Coronary artery (tissue), 2 donors: Measurements from ENCODE around the gene LAMB4.
A peak's percentile ranks its signal among the peaks of the same experiment; 100 is the strongest.

ENCODE experiments used
- DNase-seq: peaks from one replicate; pipeline ENCODE4 v3.0.0-alpha.2; 2017; ENCODE audit warnings: low spot score
- H3K27ac ChIP-seq, 2 donors: fragments of 200-600 bp; sonication (generic); one replicate each; pipeline ENCODE4 v1.5.1; 2016 to 2019
- H3K4me3 ChIP-seq: fragments of 200-600 bp; sonication (generic); 2 replicates; pipeline ENCODE4 v1.5.1; 2016; ENCODE audit warnings: mild to moderate bottlenecking, moderate library complexity
- TF ChIP-seq, protein P1 (sequence below): fragments of 200-600 bp; sonication (generic); IDR thresholded peaks from one replicate; pipeline ENCODE4 v1.5.1; 2019; ENCODE audit warnings: antibody characterized with exemption

The LAMB4 gene

DNA sequence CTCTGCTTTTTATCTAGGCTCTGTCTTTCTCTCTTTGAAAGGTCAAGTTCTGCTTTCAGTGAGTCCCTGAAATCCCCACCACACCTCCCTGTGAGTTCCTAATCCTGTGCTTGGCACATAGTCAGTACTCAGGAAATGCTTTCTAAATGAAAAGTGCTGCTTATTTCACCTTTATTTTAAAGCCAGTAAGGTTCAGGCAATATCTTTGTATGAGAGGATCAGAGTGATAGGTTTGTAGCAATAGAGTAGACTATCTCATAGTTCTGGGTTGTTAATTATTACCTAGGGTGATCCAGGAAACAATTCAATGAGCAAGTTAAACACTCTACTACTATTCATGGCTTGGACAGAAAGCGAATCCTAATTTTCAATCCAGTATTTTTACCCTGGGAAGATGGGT, 119.8 kb downstream of the LAMB4 start:
- no peak overlapping the region for H3K27ac ChIP-seq
- TF ChIP-seq, protein P1, sequence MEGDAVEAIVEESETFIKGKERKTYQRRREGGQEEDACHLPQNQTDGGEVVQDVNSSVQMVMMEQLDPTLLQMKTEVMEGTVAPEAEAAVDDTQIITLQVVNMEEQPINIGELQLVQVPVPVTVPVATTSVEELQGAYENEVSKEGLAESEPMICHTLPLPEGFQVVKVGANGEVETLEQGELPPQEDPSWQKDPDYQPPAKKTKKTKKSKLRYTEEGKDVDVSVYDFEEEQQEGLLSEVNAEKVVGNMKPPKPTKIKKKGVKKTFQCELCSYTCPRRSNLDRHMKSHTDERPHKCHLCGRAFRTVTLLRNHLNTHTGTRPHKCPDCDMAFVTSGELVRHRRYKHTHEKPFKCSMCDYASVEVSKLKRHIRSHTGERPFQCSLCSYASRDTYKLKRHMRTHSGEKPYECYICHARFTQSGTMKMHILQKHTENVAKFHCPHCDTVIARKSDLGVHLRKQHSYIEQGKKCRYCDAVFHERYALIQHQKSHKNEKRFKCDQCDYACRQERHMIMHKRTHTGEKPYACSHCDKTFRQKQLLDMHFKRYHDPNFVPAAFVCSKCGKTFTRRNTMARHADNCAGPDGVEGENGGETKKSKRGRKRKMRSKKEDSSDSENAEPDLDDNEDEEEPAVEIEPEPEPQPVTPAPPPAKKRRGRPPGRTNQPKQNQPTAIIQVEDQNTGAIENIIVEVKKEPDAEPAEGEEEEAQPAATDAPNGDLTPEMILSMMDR = no peak
- DNase-seq = no peak
- no peak overlapping the region for H3K4me3 ChIP-seq

DNA sequence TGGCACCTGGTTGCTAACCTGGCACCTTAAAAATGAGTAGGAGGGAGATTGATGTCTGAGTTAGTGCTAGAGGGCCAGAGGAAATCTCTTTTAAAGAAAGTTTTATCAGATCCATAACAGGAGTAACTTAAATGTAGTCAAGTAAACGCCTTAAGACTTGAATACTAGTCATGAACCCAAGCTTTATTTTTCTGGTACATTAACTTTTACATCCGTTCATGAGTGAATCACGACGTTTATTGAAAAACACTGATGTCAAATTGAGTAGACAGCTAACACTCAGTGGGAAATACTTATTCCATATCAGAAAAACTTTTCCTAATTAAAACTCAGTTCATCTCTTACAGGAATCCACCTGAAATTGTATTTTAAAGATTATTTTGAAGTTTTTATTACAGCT, 120.3 kb downstream of the LAMB4 start:
- no peak overlapping the region for H3K4me3 ChIP-seq
- no peak for DNase-seq
- TF ChIP-seq, protein P1 = no peak
- no peak overlapping the region for H3K27ac ChIP-seq

DNA sequence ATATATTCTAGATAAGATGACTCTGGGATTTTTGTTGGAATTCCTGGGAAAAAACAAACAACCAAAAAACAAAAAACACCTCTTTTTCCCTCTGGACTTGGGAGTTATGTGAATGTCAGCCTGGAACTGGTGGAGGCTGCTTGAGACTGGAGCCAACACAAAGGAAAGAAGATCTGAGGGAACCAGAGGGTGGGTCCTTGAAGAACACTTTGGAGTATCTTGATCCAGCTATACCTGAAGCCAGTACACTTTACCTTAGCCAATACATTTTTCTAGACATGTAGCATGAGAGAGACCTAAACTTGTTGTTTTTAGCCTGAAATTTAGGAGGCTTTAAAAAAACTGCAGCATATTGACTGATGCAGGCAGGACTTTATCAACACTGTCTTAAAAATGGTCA, 121.3 kb downstream of the LAMB4 start:
- TF ChIP-seq, protein P1 = no peak
- Histone ChIP-seq H3K27ac (no peak overlapping the region), H3K4me3 (no peak overlapping the region)
- DNase-seq = no peak

- no peak for DNase-seq
- TF ChIP-seq, protein P1 = no peak
- H3K4me3 ChIP-seq = no peak overlapping the region
- H3K27ac ChIP-seq = no peak overlapping the region
Observed at GRCh38 chr7:108008240-108008639, 121.9 kb downstream of the LAMB4 start.

DNA sequence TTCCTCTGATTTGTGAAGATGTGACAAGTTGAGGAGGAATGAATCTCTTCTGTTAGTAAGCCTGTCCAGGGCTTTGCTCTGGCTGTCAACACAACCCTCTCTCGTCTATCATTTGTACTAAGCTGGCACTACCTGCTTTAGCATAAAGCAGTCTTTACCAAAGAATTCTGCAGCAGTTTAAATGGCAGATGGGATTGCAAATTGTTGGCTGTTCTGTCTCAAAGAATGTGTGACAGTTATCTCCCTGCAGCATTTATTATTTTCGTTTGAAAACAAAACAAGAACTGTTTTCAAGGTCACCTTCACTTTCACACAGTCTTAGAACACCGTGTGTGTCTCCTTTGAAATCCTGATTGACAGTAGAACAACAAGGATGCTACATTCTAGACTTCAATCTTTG, 122.4 kb downstream of the LAMB4 start:
- no peak overlapping the region for H3K27ac ChIP-seq
- H3K4me3 ChIP-seq = no peak overlapping the region
- DNase-seq = no peak
- TF ChIP-seq, protein P1 = no peak

DNA sequence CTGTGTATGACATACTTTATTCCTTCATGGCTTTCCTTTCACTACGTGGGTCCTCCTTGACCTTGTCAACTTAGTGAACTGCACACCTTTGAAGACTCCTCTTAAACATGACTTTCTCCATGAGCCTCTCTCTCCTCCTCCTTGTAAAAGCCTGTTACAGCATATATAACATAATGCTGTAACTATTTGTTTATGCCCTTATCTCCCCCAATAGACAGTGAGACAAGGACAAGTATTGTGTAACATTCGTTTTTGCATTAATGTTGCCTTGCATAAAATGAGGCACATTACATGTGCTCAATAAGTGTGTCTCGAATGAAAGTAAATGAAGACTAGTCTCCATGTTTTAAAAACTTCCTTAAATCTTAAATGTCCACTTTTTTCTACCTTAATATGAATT, 122.9 kb downstream of the LAMB4 start:
- no peak overlapping the region for H3K4me3 ChIP-seq
- TF ChIP-seq, protein P1 = no peak
- no peak for DNase-seq
- H3K27ac ChIP-seq = no peak overlapping the region

- Histone ChIP-seq H3K27ac (peak overlapping the region in 1 of 2 donors; percentile 61), H3K4me3 (no peak overlapping the region)
- TF ChIP-seq, protein P1 = no peak
- DNase-seq = no peak
Observed at GRCh38 chr7:108004220-108005142, 125.7 kb downstream of the LAMB4 start.
